HG02938 (cell line): ENCODE results near the gene MAP3K15.
"Not testable (repeated sequence)": the region's sequence is repeated elsewhere in the genome, so short reads cannot be mapped to it uniquely, and the experiment has no call there.

ENCODE experiments used
- ATAC-seq: cut with Tn5 transposase; IDR thresholded peaks from one replicate; pipeline ENCODE4 v1.9.1; 2021; ENCODE audit warnings: mild to moderate bottlenecking, moderate library complexity; ENCODE audit not compliant: unreplicated experiment

The MAP3K15 gene

GRCh38 chrX:19541196-19541595 lies 25.9 kb upstream of the MAP3K15 start:
- ATAC-seq, result no peak

GRCh38 chrX:19540076-19540475 lies 24.8 kb upstream of the MAP3K15 start:
- ATAC-seq, result no peak

DNA sequence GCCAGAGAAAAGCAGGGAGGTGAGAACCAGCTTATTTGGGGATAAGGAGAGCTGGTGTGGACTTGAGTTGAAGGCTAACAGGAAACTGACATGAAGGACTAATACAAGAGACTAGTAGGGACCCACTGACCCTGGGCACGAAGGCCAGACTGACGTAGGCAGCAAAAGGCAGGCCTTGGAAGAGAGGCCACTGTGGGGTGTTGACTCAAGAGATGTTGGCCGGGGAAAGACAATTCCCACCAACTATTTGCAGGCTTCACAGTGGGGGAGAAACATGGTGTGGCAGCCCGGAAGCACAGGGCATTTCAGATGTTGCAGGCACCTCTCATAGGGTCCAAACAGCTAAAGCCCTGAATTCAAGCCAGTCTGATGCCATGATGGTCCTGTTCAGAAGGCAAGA lies 24.4 kb upstream of the MAP3K15 start:
- no peak for ATAC-seq

GRCh38 chrX:19535476-19535875 lies 20.2 kb upstream of the MAP3K15 start:
- no peak for ATAC-seq

DNA sequence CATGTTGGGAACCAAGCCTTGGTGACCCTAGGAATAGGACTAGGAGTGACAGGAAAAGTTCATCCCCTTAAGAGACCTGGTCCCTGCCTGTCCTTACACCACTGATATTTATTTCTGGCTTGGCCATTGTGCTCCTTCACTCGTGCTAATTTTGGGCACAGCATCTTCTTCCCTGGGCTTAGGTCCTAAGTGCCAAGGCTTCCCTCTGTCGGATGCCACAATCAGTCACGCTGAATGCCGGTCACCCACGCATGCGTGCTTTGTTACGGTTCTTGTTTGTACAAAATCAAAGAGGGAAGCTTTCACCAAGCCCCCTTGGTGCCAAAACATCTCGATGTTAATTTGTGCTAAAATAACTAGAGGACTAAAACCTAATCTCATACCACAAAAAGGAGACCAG lies 17.4 kb upstream of the MAP3K15 start:
- ATAC-seq, result no peak

- no peak for ATAC-seq
Observed at GRCh38 chrX:19517965-19518364, 2.7 kb upstream of the MAP3K15 start.

DNA sequence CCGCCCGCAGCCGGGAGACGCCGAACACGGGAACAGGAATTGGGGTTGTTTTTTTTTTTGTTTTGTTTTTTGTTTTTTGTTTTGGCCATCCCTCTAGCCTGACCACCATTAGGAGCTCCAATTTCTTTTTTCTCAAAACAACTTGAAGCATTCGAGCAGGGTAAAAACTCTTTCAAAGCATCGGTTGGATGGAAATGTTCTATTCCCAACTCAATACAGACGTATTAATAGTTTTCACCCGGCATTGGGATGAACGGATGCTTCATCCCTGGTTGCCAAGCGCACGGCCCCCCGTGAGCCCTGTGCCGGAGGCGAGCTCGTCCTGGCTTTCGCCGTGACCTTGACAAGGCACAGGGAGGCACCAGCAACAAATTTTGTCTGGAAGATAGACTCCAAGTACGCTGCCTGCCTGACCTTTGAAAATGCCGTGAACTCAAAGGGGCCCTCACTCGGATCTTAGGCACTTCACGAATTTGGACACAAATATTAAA lies 352 bp upstream of the MAP3K15 start:
- no peak for ATAC-seq

DNA sequence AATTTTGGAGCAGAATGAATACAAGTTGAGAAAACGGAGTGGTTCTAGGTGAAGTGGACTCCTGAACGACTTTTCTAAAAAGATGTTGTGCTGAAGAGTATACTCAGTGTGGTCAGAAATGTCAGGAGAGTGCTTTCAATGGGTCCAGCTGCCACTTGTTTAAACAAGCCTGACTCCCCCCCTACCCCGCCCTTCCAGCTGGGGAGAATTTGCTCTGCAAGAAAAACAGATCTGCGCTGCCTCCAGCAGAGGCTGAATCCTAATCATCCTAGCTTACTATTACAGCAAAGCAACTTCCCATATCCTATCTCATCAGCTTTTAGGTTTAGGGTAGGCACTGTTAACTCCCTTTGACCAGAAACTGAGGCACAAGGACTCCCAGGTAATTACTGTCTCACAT lies 1.9 kb downstream of the MAP3K15 start:
- ATAC-seq, result no peak

- no peak for ATAC-seq
Observed at GRCh38 chrX:19512961-19513360, 2.3 kb downstream of the MAP3K15 start.

- ATAC-seq, result no peak
Observed at GRCh38 chrX:19512359-19512758, 2.9 kb downstream of the MAP3K15 start.

DNA sequence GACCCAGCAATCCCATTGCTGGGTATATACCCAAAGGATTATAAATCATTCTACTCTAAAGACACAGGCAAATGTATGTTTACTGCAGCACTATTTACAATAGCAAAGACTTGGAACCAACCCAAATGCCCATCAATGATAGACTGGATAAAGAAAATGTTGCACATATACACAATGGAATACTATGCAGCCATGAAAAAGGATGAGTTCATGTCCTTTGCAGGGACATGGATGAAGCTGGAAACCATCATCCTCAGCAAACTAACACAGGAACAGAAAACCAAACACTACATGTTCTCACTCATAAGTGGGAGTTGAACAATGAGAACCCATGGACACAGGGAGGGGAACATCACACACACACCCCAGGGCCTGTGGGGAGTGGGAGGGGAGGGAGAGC lies 3.5 kb downstream of the MAP3K15 start:
- ATAC-seq, result not testable (repeated sequence)

- no peak for ATAC-seq
Observed at GRCh38 chrX:19496711-19497110, 18.6 kb downstream of the MAP3K15 start.

DNA sequence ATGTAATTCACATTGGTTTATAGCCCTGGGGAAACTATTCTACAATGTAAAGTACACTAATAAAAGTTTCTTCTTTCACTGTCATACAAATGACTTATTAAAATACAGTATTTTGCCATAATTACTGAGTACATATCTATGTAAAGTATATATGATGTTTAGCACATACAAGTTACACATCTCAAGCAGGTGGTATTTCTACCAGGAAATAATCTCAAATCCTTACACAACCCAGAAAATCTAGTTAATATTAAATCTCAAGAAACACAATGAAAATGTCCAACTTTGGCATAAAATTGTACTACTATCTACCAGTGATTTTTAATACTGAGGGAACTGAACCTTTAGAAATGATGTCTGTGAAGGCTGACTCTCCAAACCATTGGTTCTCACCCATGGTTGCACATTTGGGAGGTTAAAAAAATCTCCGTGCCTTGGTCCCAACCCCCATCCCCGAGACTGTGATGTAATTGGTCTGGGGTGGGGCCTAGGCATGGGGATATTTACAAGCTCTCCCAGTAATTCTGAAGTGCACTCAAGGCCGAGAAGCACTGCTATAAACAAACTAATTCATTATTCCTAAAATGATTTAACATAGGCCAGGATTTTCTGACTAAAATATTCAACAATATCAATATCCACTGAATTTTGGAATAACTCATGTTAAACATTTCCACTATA lies 27.6 kb downstream of the MAP3K15 start:
- ATAC-seq, result no peak

DNA sequence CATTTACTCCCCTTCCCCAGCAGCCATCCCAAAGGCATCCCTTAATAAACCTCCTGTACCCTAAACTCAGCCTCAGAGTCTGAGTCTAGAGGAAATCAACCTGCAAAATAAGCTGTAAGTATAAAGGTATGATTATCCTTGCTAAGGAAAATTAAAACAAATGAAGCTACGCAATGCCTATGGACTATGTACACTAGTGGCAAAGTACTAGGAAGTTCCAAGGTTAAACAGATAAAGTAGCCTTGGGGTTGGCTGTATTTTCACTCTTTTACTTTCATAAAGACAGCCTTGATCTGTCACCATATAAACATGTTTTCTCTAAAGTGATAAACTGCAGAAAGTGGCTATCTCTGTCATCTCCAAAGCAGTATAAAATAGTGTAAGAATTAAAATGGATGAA lies 35.9 kb downstream of the MAP3K15 start:
- ATAC-seq, result no peak

DNA sequence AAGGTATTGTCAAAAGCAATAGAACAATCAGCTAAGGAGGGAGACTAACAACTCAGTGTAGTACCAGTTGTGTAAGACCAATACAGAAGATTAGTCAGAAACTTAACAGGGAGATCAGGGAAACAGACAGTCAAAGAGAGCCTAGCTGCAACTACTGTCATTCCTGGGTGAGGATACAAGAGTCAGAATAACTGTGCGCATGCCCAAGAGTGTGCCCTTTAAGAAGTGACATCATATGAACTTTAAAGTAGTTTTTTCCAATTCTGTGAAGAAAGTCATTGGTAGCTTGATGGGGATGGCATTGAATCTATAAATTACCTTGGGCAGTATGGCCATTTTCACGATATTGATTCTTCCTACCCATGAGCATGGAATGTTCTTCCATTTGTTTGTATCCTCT lies 46.9 kb downstream of the MAP3K15 start:
- ATAC-seq, result not testable (repeated sequence)

DNA sequence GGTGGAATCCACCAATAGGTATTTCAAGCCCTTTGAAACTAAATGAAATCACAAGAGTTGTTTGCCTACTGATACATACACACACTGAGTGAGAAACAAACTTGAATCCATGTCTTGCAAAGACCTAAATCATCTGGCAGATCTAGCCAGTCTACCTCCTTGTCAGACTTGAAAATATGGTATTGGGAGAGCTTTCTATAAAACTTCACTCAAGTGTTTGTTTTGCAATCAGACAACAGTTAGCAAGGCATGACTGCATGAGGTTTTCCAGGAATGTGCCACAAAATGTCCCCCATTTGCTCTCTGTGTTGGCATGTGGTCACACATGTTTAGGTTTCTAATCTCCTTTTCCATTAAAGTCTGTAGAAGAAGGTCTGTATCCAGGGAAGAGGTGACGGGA lies 52.4 kb downstream of the MAP3K15 start:
- ATAC-seq, result no peak

DNA sequence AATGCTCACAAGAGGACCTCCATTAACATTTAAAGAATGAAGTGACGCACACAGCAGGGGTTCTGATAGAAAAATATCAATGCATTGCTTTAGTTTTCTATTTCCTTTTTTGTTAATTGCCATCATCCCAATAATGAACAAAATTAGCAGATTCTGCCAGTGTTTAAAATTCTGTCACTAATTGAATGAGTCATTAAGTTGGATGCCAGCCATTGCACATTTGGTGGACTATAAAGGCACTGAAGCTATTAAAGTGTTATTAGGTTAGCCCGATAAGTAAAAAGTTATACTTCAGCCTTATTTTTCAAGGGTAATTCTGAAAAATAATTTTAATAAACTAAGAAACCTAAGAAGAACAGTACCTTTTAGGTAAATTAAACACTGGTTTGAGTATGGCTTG lies 53.1 kb downstream of the MAP3K15 start:
- no peak for ATAC-seq

GRCh38 chrX:19457662-19458061 lies 57.6 kb downstream of the MAP3K15 start:
- ATAC-seq, result no peak

GRCh38 chrX:19448077-19448476 lies 67.2 kb downstream of the MAP3K15 start:
- no peak for ATAC-seq

DNA sequence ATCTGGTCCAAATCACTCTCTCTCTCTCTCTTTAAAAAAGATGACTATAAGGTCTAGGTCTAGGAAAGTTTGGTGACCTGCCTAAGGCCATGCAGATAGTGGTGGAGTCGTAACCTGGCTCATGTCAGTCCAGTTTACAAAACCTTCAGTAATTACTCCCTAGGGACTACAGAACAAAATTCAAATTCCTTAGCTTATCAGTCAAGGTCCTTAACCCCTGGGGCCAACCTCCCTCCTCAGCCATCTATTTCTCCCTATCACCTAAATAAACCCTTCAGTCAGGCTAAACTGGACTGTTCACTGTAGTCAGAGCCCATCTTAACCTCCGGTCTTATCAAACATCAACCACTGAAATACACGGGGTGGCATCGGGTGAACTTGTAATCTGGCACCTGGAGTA lies 68.9 kb downstream of the MAP3K15 start:
- no peak for ATAC-seq

GRCh38 chrX:19445772-19446171 lies 69.5 kb downstream of the MAP3K15 start:
- ATAC-seq, result not testable (repeated sequence)

GRCh38 chrX:19443869-19444526 lies 71.3 kb downstream of the MAP3K15 start:
- ATAC-seq, result no peak

DNA sequence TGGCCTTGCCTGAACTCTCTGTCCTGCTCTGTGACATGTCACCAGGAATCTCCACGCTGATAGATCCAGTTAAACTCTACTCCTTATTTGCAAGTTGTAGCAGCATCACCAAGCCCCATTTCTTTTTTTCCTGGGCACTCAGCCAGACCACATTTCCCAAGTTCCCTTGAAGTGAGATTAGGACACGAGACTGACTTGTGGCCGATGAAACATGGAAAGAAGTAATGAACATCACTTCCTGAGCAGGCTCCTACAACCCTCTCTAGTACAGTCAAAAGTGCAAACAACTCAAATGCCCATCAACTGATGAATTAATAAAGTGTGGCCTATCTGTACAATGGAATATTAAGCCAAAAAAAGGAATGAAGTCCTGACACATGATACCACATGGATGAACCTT lies 74.6 kb downstream of the MAP3K15 start:
- no peak for ATAC-seq
